GM12878 (cell line): ENCODE results near the gene WDR93. TPM values are rescaled to one million over a fixed set of nuclear protein-coding genes. Genes with fewer than 3 reads are reported as not detected.

Experiments
- ATAC-seq: fragments of 200-7000 bp; cut with Tn5 transposase; 3 replicates; pipeline ENCODE4 v1.9.1; 2020; ENCODE audit warnings: mild to moderate bottlenecking, moderate library complexity
- BruUV-seq: library from RNA; stranded (reverse); fragments of 400-500 nt; replicated peaks from 2 replicates; lab custom pipeline; 2021; lab: Mats Ljungman, UMichigan
- CTCF ChIA-PET: fragments of 300-600 bp; sonication (Branson Sonifier 250); formaldehyde crosslinking; extraction: SDS; loops from one replicate; lab custom pipeline; 2021; ENCODE audit warnings: inconsistent platforms; lab: Yijun Ruan, JAX
- POLR2A ChIA-PET: fragments of 350-600 bp; formaldehyde crosslinking; extraction: SDS; loops from one replicate; lab custom pipeline; 2021; ENCODE audit warnings: inconsistent platforms; lab: Charles Lee
- RAD21 ChIA-PET: fragments of 300-600 bp; sonication (Branson Sonifier 250); formaldehyde crosslinking; loops from one replicate; lab custom pipeline; 2023; ENCODE audit warnings: antibody characterized with exemption; ENCODE audit not compliant: unreplicated experiment; lab: Charles Lee
- SMC1A ChIA-PET: fragments of 300-600 bp; sonication (Branson Sonifier 250); formaldehyde crosslinking; loops from one replicate; lab custom pipeline; 2023; ENCODE audit not compliant: unreplicated experiment, uncharacterized antibody; lab: Charles Lee
- DNase-seq: peaks from one replicate; pipeline ENCODE4 v3.0.0-alpha.2; 2011; ENCODE audit warnings: low read depth, low spot score
- FAIRE-seq: peaks from 3 replicates; lab custom pipeline; 2011; peaks lifted over from hg19 to GRCh38; lab: Jason Lieb, UNC
- H2AFZ ChIP-seq: 2 replicates; pipeline ENCODE4 v1.6.0; 2011; ENCODE audit warnings: low read depth, low read length, control low read depth; ENCODE audit not compliant: control insufficient read depth
- H3K27ac ChIP-seq: 2 replicates; pipeline ENCODE4 v1.5.1; 2011; ENCODE audit warnings: control low read depth; ENCODE audit not compliant: control insufficient read depth, insufficient read depth
- H3K27me3 ChIP-seq, 2 experiments: replicated peaks in 1 of 2; 2 replicates each; pipeline versions ENCODE4 v1.6.0 to v1.6.1; 2011; ENCODE audit warnings: low read length in 1 of 2; ENCODE audit not compliant: control insufficient read depth in 2 of 2, insufficient read depth in 2 of 2
- H3K36me3 ChIP-seq, 2 experiments: 2 replicates each; pipeline ENCODE4 v1.5.1; 2011; ENCODE audit warnings: low read length in 1 of 2; ENCODE audit not compliant: control insufficient read depth in 2 of 2, insufficient read depth in 2 of 2
- H3K4me1 ChIP-seq: 2 replicates; pipeline ENCODE4 v1.6.1; 2011; ENCODE audit warnings: mild to moderate bottlenecking, low read length, moderate library complexity, mixed read lengths; ENCODE audit not compliant: control insufficient read depth, insufficient read depth
- H3K4me2 ChIP-seq: 2 replicates; pipeline ENCODE4 v1.6.0; 2011; ENCODE audit warnings: control low read depth; ENCODE audit not compliant: control insufficient read depth, insufficient read depth
- H3K4me3 ChIP-seq: fragments of 200-600 bp; sonication (generic); 2 replicates; pipeline ENCODE4 v1.5.1; 2016
- H3K79me2 ChIP-seq: 2 replicates; pipeline ENCODE4 v1.6.0; 2011; ENCODE audit warnings: low read length; ENCODE audit not compliant: control insufficient read depth, insufficient read depth
- H3K9ac ChIP-seq: 2 replicates; pipeline ENCODE4 v1.8.0; 2011; ENCODE audit warnings: low read length, control low read depth, mixed read lengths; ENCODE audit not compliant: control insufficient read depth, insufficient read depth
- H3K9me3 ChIP-seq: replicated peaks from 3 replicates; pipeline ENCODE4 v1.5.1; 2011; ENCODE audit warnings: mild to moderate bottlenecking, low read length; ENCODE audit not compliant: control insufficient read depth, insufficient read depth
- H4K20me1 ChIP-seq: 2 replicates; pipeline ENCODE4 v1.6.0; 2011; ENCODE audit not compliant: control insufficient read depth, insufficient read depth
- CBFB ChIP-seq: IDR thresholded peaks from 2 replicates; pipeline ENCODE4 v1.6.1; 2016; ENCODE audit warnings: antibody characterized with exemption, low read depth
- CTCF ChIP-seq, 3 experiments: IDR thresholded peaks in 2 of 3; conservative IDR thresholded peaks in 1 of 3; 2 replicates each; pipeline ENCODE4 v1.5.1; 2011; ENCODE audit warnings: low read depth in 3 of 3, low read length in 3 of 3, mild to moderate bottlenecking in 3 of 3, control low read depth in 2 of 3, moderate library complexity in 2 of 3, inconsistent platforms in 1 of 3, mixed read lengths in 1 of 3; ENCODE audit not compliant: control insufficient read depth in 2 of 3, insufficient read depth in 1 of 3; ENCODE audit errors: extremely low read depth in 1 of 3
- EZH2 ChIP-seq: IDR thresholded peaks from 2 replicates; pipeline ENCODE4 v1.6.1; 2012; ENCODE audit warnings: low read depth, mild to moderate bottlenecking, control low read depth, inconsistent platforms, low read length, borderline replicate concordance; ENCODE audit not compliant: control insufficient read depth
- FOS ChIP-seq: IDR thresholded peaks from 3 replicates; pipeline ENCODE4 v1.6.1; 2011; ENCODE audit warnings: borderline replicate concordance; ENCODE audit not compliant: insufficient read length; ENCODE audit errors: extremely low read depth
- IRF3 ChIP-seq: fragments of 450-650 bp; IDR thresholded peaks from 2 replicates; pipeline ENCODE4 v1.6.1; 2014; ENCODE audit warnings: mild to moderate bottlenecking
- JUNB ChIP-seq: IDR thresholded peaks from 2 replicates; pipeline ENCODE4 v1.6.1; 2016; ENCODE audit warnings: antibody characterized with exemption, mild to moderate bottlenecking
- KLF5 ChIP-seq: fragments of 450-650 bp; IDR thresholded peaks from 2 replicates; pipeline ENCODE4 v1.6.1; 2014; ENCODE audit warnings: mild to moderate bottlenecking; ENCODE audit not compliant: partially characterized antibody
- RCOR1 ChIP-seq: conservative IDR thresholded peaks from 2 replicates; pipeline ENCODE4 v1.6.1; 2012; ENCODE audit warnings: low read depth, low read length, improper control_type of control experiment
- SIX5 ChIP-seq: IDR thresholded peaks from 2 replicates; pipeline ENCODE4 v1.6.1; 2011; ENCODE audit warnings: mild to moderate bottlenecking, low read depth, low read length, moderate library complexity; ENCODE audit not compliant: severe bottlenecking
- SREBF2 ChIP-seq: IDR thresholded peaks from 2 replicates; pipeline ENCODE4 v1.6.1; 2012; ENCODE audit warnings: mild to moderate bottlenecking, low read length
- TCF7 ChIP-seq: IDR thresholded peaks from 2 replicates; pipeline ENCODE4 v1.6.1; 2014; ENCODE audit warnings: antibody characterized with exemption, borderline replicate concordance
- WRNIP1 ChIP-seq: IDR thresholded peaks from 2 replicates; pipeline ENCODE4 v1.6.1; 2011; ENCODE audit warnings: low read depth, low read length, improper control_type of control experiment, borderline replicate concordance
- YY1 ChIP-seq: IDR thresholded peaks from 2 replicates; pipeline ENCODE4 v1.6.1; 2011; ENCODE audit warnings: low read depth, mild to moderate bottlenecking, low read length
- WGBS: methylation state at CpG from one replicate; pipeline ENCODE4 v1.1.6; 2016; ENCODE audit warnings: low lambda C conversion rate; ENCODE audit not compliant: insufficient replicate concordance, insufficient coverage; ENCODE audit errors: missing lambda C conversion rate; 5-methylcytosine and 5-hydroxymethylcytosine counted together
- in situ Hi-C: fragments of 300-500 bp; cut with MboI; formaldehyde crosslinking; loops from 9 replicates; pipeline ENCODE4 v1.14.3; 2018; ENCODE audit warnings: mixed read lengths
- intact Hi-C: fragments of 100-400 bp; cut with micrococcal nuclease; formaldehyde crosslinking; loops from one replicate; pipeline ENCODE4 v1.14.2; 2022; ENCODE audit not compliant: unreplicated experiment
- polyA plus RNA-seq, 11 experiments: library from polyadenylated mRNA; depleted of rRNA in 4 of 11; unstranded in 6 of 11; stranded (reverse) in 5 of 11; fragments of >200 nt; fragmentation: Nextera tagmentation in 4 of 11; fragmentation: Illumina TruSeq in 1 of 11; extraction: Ambion mirVana in 4 of 11; extraction: Trizol in 1 of 11; gene quantifications; 1 replicate in 1 of 11; 2 replicates in 10 of 11; pipeline versions ENCODE4 v1.2.1 to v1.2.3, GENCODE V29; 2011 to 2016; ENCODE audit warnings: inconsistent platforms in 2 of 11, missing spikeins in 2 of 11, low read depth in 1 of 11
- total RNA-seq, 4 experiments: library from RNA; depleted of rRNA in 3 of 4; stranded (reverse); fragments of >200 nt in 3 of 4; fragmentation: Illumina TruSeq in 1 of 4; extraction: Trizol in 1 of 4; gene quantifications; 2 replicates each; pipeline versions ENCODE4 v1.2.1 to v1.2.3, GENCODE V29; 2013 to 2021
- TF ChIP-seq, protein P1 (sequence below): IDR thresholded peaks from 2 replicates; pipeline ENCODE4 v1.6.1; 2011; ENCODE audit warnings: low read depth, low read length, improper control_type of control experiment, borderline replicate concordance
- TF ChIP-seq, protein P2 (sequence below): fragments of 450-650 bp; conservative IDR thresholded peaks from 2 replicates; pipeline ENCODE4 v1.6.1; 2017; ENCODE audit warnings: mild to moderate bottlenecking, moderate library complexity
- TF ChIP-seq, protein P3 (sequence below): fragments of 150-350 bp; IDR thresholded peaks from 2 replicates; pipeline ENCODE4 v1.6.1; 2014; ENCODE audit warnings: mild to moderate bottlenecking, low read depth, low read length

Gene WDR93
- total and polyA plus RNA-seq, 10 of the 15 experiments (the other 5 are each of a cell fraction or from before 2014, with no cell fraction given): not detected

- no peaks in the 10 kb centered on the region for H3K36me3 ChIP-seq
- peaks cover 0 to 4% of the 10 kb centered on the region in 2 experiments; a peak in 2 of 4 replicates for H3K27me3 ChIP-seq
- H3K4me3 ChIP-seq: no peak overlapping the region
- in situ Hi-C loops (loop anchor here (10.0 kb wide), 1 partner anchor 341 kb away; no protein-coding TSS in a partner anchor), intact Hi-C loops (loop anchor here (10.0 kb wide), 1 partner anchor 71 kb away; no protein-coding TSS in a partner anchor)
- no TSS peak for BruUV-seq
- no peak overlapping the region for H3K4me2 ChIP-seq
- ATAC-seq (no peak), DNase-seq (no peak), FAIRE-seq (no peak)
- 59% methylated on average over 6 of the region's 7 CpGs for WGBS
- H4K20me1 ChIP-seq: no peaks in the 10 kb centered on the region
- SMC1A ChIA-PET: interaction anchor here (0.6 to 2.2 kb wide), 2 partner anchors 121 to 146 kb away, joined by 3 to 11 read pairs; no protein-coding TSS in a partner anchor
- H3K27ac ChIP-seq: no peak overlapping the region
- CTCF ChIA-PET: interaction anchor here (1.7 to 11.4 kb wide), 3 partner anchors 122 to 134 kb away, joined by 4 to 380 read pairs (median 32); no protein-coding TSS in a partner anchor
- POLR2A ChIA-PET: interaction anchor here (0.7 kb wide), 1 partner anchor 750 kb away, joined by 3 read pairs; no protein-coding TSS in a partner anchor
- H3K9me3 ChIP-seq: no peaks in the 10 kb centered on the region
- peaks cover 9% of the 10 kb centered on the region for H3K4me1 ChIP-seq
- RAD21 ChIA-PET: interaction anchor here (0.6 to 1.3 kb wide), 2 partner anchors 13 to 15 kb away, joined by 3 to 5 read pairs; no protein-coding TSS in a partner anchor
- H2AFZ ChIP-seq: no peak overlapping the region
- no peak overlapping the region for H3K9ac ChIP-seq
- H3K79me2 ChIP-seq: no peaks in the 10 kb centered on the region
- TF ChIP-seq, protein P1, sequence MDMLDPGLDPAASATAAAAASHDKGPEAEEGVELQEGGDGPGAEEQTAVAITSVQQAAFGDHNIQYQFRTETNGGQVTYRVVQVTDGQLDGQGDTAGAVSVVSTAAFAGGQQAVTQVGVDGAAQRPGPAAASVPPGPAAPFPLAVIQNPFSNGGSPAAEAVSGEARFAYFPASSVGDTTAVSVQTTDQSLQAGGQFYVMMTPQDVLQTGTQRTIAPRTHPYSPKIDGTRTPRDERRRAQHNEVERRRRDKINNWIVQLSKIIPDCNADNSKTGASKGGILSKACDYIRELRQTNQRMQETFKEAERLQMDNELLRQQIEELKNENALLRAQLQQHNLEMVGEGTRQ: no peak
- no peak for TF ChIP-seq SIX5
- TF ChIP-seq, protein P2, sequence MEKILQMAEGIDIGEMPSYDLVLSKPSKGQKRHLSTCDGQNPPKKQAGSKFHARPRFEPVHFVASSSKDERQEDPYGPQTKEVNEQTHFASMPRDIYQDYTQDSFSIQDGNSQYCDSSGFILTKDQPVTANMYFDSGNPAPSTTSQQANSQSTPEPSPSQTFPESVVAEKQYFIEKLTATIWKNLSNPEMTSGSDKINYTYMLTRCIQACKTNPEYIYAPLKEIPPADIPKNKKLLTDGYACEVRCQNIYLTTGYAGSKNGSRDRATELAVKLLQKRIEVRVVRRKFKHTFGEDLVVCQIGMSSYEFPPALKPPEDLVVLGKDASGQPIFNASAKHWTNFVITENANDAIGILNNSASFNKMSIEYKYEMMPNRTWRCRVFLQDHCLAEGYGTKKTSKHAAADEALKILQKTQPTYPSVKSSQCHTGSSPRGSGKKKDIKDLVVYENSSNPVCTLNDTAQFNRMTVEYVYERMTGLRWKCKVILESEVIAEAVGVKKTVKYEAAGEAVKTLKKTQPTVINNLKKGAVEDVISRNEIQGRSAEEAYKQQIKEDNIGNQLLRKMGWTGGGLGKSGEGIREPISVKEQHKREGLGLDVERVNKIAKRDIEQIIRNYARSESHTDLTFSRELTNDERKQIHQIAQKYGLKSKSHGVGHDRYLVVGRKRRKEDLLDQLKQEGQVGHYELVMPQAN: no peak
- no peak for TF ChIP-seq CBFB
- no peak for TF ChIP-seq YY1
- TF ChIP-seq KLF5: no peak
- no peak for TF ChIP-seq IRF3
- TF ChIP-seq CTCF (IDR thresholded peaks at IDR 0.05 in 2 of 3, conservative IDR thresholded peaks at IDR 0.05 in 1 of 3; ENCODE audit: control insufficient read depth in 2 of 3, extremely low read depth in 1 of 3, insufficient read depth in 1 of 3, low read depth in 3 of 3, low read length in 3 of 3): no peak
- TF ChIP-seq JUNB: no peak
- TF ChIP-seq TCF7: no peak
- no peak for TF ChIP-seq RCOR1
- no peak for TF ChIP-seq FOS
- TF ChIP-seq, protein P3, sequence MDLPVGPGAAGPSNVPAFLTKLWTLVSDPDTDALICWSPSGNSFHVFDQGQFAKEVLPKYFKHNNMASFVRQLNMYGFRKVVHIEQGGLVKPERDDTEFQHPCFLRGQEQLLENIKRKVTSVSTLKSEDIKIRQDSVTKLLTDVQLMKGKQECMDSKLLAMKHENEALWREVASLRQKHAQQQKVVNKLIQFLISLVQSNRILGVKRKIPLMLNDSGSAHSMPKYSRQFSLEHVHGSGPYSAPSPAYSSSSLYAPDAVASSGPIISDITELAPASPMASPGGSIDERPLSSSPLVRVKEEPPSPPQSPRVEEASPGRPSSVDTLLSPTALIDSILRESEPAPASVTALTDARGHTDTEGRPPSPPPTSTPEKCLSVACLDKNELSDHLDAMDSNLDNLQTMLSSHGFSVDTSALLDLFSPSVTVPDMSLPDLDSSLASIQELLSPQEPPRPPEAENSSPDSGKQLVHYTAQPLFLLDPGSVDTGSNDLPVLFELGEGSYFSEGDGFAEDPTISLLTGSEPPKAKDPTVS: no peak
- TF ChIP-seq WRNIP1: no peak
- TF ChIP-seq SREBF2: no peak
- no peak for TF ChIP-seq EZH2
Measured at GRCh38 chr15:89753855-89754254, 63.2 kb downstream of the WDR93 start.
